ENCODE data around the gene ST6GALNAC1. TPM values are rescaled to one million over a fixed set of nuclear protein-coding genes. Genes with fewer than 3 reads are reported as not detected.

Gene ST6GALNAC1, protein sequence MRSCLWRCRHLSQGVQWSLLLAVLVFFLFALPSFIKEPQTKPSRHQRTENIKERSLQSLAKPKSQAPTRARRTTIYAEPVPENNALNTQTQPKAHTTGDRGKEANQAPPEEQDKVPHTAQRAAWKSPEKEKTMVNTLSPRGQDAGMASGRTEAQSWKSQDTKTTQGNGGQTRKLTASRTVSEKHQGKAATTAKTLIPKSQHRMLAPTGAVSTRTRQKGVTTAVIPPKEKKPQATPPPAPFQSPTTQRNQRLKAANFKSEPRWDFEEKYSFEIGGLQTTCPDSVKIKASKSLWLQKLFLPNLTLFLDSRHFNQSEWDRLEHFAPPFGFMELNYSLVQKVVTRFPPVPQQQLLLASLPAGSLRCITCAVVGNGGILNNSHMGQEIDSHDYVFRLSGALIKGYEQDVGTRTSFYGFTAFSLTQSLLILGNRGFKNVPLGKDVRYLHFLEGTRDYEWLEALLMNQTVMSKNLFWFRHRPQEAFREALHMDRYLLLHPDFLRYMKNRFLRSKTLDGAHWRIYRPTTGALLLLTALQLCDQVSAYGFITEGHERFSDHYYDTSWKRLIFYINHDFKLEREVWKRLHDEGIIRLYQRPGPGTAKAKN
- 1 to 10 TPM in 3 of 4 donors, under 1 TPM in 1; 0.46 to 4.6 (median 1.9) TPM for total RNA-seq

DNA sequence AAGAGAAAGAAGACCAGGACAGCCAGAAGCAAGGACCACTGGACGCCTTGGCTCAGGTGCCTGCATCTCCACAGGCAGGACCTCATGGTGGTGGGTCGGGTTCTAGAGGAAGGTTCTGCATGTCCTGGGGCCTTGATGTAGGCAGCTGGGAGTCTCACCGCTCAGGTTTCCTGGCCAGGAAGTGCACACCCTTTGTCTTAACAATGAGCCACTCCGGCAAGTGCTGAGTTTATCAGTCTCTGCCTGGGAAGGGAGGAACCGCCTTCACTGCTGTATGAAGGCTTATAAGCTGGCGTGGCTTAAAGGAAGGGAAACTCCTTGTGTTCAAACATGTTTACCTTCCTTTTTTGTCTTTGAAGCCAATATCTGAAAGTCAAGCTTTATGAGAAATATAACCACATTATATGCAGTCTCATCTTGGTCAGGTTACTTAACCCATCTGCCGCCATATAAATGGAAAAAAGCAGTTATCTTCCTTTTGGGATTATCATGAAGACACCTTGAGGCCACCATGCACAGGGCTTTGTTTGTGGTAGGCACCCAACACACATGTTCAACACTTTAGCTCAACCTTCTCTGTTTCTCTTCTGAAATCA is at the start of gene ST6GALNAC1:
ST6GALNAC1 (minus strand) TSS at position 205 of the 596 bp plus-strand sequence; CDS start at position 86, 119 bp downstream.
- ATAC-seq (ENCODE audit: low FRiP score) = no peak
- TF ChIP-seq, protein P1, sequence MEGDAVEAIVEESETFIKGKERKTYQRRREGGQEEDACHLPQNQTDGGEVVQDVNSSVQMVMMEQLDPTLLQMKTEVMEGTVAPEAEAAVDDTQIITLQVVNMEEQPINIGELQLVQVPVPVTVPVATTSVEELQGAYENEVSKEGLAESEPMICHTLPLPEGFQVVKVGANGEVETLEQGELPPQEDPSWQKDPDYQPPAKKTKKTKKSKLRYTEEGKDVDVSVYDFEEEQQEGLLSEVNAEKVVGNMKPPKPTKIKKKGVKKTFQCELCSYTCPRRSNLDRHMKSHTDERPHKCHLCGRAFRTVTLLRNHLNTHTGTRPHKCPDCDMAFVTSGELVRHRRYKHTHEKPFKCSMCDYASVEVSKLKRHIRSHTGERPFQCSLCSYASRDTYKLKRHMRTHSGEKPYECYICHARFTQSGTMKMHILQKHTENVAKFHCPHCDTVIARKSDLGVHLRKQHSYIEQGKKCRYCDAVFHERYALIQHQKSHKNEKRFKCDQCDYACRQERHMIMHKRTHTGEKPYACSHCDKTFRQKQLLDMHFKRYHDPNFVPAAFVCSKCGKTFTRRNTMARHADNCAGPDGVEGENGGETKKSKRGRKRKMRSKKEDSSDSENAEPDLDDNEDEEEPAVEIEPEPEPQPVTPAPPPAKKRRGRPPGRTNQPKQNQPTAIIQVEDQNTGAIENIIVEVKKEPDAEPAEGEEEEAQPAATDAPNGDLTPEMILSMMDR (IDR thresholded peaks at IDR 0.05) = no peak
- DNase-seq (ENCODE audit: low spot score) = no peak

DNA sequence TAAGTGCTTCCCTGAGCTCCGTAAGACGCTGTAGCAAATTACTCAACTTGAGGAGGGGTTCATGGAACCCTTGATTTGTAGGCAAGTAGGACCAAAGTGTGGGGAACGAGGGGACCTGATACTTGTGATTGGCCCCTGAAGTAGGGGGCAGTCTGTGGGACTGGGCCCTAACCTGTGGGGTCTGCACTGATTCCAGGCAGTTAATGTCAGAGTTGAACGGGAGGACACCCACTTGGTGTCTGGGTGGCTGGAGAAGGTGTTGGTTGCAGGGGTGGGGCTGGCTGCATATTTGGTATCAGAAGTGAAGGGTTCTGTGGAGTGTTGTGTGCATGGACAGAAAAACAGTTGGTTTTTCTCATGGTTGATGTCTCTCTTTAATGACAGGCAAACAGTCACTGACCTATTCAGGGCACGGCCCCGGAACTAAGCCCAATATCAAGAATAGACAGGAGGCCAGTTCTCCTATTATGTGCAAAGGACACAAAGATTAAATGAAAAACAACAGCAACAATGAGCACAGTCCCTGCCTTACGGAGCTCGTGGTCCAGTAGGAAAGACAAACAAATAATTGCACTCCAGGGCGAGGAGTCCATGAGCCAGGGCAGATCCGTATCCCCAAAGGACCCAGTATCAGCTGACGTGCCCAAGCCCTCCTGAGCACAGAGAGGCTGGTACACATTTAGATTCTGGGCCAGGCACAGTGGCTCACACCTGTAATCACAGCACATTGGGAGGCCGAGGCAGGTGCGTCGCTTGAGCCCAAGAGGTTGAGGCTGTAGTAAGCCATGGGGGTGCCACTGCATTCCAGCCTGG is 48.0 kb upstream of the ST6GALNAC1 start:
- TF ChIP-seq, protein P1 (IDR thresholded peaks at IDR 0.05) = no peak
- no peak for DNase-seq (ENCODE audit: low spot score)
- ATAC-seq (ENCODE audit: low FRiP score) = no peak

DNA sequence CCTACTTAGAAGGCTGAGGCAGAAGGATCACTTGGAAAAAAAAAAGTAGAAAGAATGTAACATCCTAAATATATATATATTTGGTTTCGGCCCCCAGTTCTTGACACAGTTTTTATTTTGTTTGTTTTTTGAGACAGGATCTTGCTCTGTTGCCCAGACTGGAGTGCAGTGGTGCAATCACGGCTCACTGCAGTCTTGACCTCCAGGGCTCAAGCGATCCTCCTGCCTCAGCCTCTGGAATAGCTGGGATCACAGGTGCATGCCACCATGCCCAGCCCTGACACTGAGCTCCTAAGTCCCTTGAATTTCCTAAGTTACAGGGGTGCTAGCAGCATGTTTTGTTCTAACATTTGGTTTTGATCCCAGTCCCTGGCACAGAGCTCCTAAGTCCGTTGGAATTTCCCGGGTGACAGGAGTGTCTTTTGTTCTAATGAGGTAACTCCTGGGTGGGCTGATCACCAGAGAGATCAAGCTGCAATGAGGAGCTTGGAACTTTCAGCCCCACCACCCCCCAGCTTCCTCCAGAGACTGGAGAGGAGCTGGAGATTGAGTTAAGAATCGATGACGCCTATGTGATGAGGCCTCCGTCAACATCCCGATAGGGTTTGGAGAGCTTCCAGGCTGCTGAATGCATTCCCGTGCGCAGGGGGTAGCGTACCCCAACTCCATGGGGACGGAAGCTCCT is 47.2 kb upstream of the ST6GALNAC1 start:
- DNase-seq (ENCODE audit: low spot score) = no peak
- no peak for ATAC-seq (ENCODE audit: low FRiP score)
- TF ChIP-seq, protein P1 (IDR thresholded peaks at IDR 0.05) = no peak

DNA sequence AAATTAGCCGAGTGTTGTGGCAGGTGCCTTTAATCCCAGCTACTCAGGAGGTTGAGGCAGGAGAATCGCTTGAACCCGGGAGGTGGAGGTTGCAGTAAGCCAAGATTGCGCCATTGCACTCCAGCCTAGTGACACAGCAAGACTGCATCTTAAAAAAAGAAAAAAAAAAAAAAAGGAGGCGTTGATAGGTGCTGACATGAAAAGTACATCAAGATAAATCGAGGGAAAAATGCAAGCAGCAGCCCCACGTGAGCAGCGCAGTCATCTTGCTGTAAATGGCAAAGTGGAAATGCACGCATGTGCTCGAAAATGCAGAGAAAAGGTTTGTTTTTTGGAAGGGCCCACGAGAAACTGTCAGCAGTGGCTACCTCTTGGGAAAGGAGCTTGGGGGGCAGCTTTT is 46.3 kb upstream of the ST6GALNAC1 start:
- ATAC-seq (ENCODE audit: low FRiP score) (no peak), DNase-seq (ENCODE audit: low spot score) (no peak)
- TF ChIP-seq, protein P1 (IDR thresholded peaks at IDR 0.05) = no peak

DNA sequence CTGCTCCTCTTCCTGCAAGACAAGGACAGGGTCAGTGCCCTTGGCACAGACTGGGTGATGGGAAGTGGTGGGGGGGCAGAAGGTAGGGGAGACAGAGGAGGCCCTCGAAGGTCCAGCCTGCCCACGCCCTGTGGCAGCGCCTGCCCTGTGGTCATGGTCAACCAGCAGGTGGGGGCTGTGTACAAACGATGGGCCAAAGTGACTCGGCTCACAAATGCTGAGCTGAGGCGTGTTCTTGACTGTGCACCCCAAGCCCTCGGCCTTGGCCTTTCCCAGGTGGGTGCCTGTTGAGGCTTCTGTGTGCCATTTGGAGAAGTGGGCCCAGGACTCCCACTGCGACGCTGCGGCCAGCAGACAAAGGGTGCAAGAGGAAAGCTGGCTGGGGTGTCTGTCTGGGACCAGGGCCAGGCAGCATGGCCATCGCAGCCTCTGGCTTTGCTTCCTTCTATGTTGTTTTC is 44.6 kb upstream of the ST6GALNAC1 start:
- ATAC-seq (ENCODE audit: low FRiP score) (peak; percentile 60), DNase-seq (ENCODE audit: low spot score) (no peak)
- TF ChIP-seq, protein P1 (IDR thresholded peaks at IDR 0.05) = no peak

Data from omental fat pad (tissue), 4 donors.